GM15510 (cell line): ENCODE measurements around the gene OR2T27.

ENCODE experiments used
- POLR2A ChIP-seq: IDR thresholded peaks from 3 replicates; pipeline ENCODE4 v1.6.1; 2011; ENCODE audit warnings: borderline replicate concordance; ENCODE audit not compliant: insufficient read length; ENCODE audit errors: extremely low read depth

The OR2T27 gene

GRCh38 chr1:248630551-248630950, 24.8 kb downstream of the OR2T27 start:
- no peak for TF ChIP-seq POLR2A

GRCh38 chr1:248627971-248628844, 27.1 kb downstream of the OR2T27 start:
- no peak for TF ChIP-seq POLR2A

- no peak for TF ChIP-seq POLR2A
Measured at GRCh38 chr1:248625971-248626370, 29.4 kb downstream of the OR2T27 start.

- no peak for TF ChIP-seq POLR2A
Measured at GRCh38 chr1:248625166-248625565, 30.2 kb downstream of the OR2T27 start.

- TF ChIP-seq POLR2A = no peak
Measured at GRCh38 chr1:248622570-248623001, 32.7 kb downstream of the OR2T27 start.

GRCh38 chr1:248621770-248622169, 33.6 kb downstream of the OR2T27 start:
- no peak for TF ChIP-seq POLR2A

GRCh38 chr1:248618878-248619277, 36.5 kb downstream of the OR2T27 start:
- no peak for TF ChIP-seq POLR2A

- no peak for TF ChIP-seq POLR2A
Measured at GRCh38 chr1:248618119-248618518, 37.2 kb downstream of the OR2T27 start.

GRCh38 chr1:248613742-248614141, 41.6 kb downstream of the OR2T27 start:
- no peak for TF ChIP-seq POLR2A

GRCh38 chr1:248611883-248612414, 43.4 kb downstream of the OR2T27 start:
- TF ChIP-seq POLR2A = no peak

GRCh38 chr1:248610301-248610700, 45.0 kb downstream of the OR2T27 start:
- TF ChIP-seq POLR2A = no peak
